Neural progenitor cell (in vitro differentiated cells): ENCODE results near the gene CYBC1. TPM values are rescaled to one million over a fixed set of nuclear protein-coding genes. Genes with fewer than 3 reads are reported as not detected.

Experiments
- DNase-seq: peaks from one replicate; pipeline ENCODE4 v3.0.0-alpha.2; 2016; ENCODE audit warnings: low spot score
- H2AFZ ChIP-seq: fragments of 200-600 bp; sonication (generic); replicated peaks from 2 replicates; pipeline ENCODE4 v1.6.1; 2016; ENCODE audit warnings: antibody characterized with exemption
- H3F3A ChIP-seq: fragments of 200-600 bp; sonication (generic); 2 replicates; pipeline ENCODE4 v1.6.1; 2016; ENCODE audit warnings: antibody characterized with exemption, low read depth
- H3K27ac ChIP-seq: fragments of 200-600 bp; sonication (generic); 2 replicates; pipeline ENCODE4 v1.5.1; 2016; ENCODE audit warnings: mild to moderate bottlenecking
- H3K27me3 ChIP-seq: fragments of 200-600 bp; sonication (generic); 2 replicates; pipeline ENCODE4 v1.6.1; 2016; ENCODE audit warnings: mild to moderate bottlenecking, moderate library complexity
- H3K36me3 ChIP-seq: fragments of 200-600 bp; sonication (generic); 2 replicates; pipeline ENCODE4 v1.5.1; 2016
- H3K4me1 ChIP-seq: fragments of 200-600 bp; sonication (generic); 2 replicates; pipeline ENCODE4 v1.6.1; 2016; ENCODE audit warnings: mixed run types
- H3K4me2 ChIP-seq: fragments of 200-600 bp; sonication (generic); 2 replicates; pipeline ENCODE4 v1.6.1; 2016
- H3K4me3 ChIP-seq: fragments of 200-600 bp; sonication (generic); 2 replicates; pipeline ENCODE4 v1.5.1; 2016
- H3K79me2 ChIP-seq: fragments of 200-600 bp; sonication (generic); 2 replicates; pipeline ENCODE4 v1.6.1; 2016; ENCODE audit warnings: low read depth
- H3K9ac ChIP-seq: fragments of 200-600 bp; sonication (generic); 2 replicates; pipeline ENCODE4 v1.6.1; 2016
- H3K9me3 ChIP-seq: fragments of 200-600 bp; sonication (generic); 2 replicates; pipeline ENCODE4 v1.5.1; 2016; ENCODE audit warnings: low read depth
- H4K20me1 ChIP-seq: fragments of 200-600 bp; sonication (generic); 2 replicates; pipeline ENCODE4 v1.6.1; 2016; ENCODE audit warnings: low read depth
- H3K27ac Mint-ChIP-seq: 3 replicates; pipeline ENCODE4 v1.8.0; 2021; ENCODE audit warnings: mixed read lengths
- H3K27me3 Mint-ChIP-seq: 2 replicates; pipeline ENCODE4 v1.8.0; 2022; ENCODE audit warnings: low read depth, mild to moderate bottlenecking, inconsistent platforms, moderate library complexity, mixed read lengths; ENCODE audit not compliant: insufficient read depth
- H3K36me3 Mint-ChIP-seq: 3 replicates; pipeline ENCODE4 v1.8.0; 2021; ENCODE audit warnings: mixed read lengths
- H3K4me1 Mint-ChIP-seq: 3 replicates; pipeline ENCODE4 v1.8.0; 2021; ENCODE audit warnings: mixed read lengths
- H3K4me3 Mint-ChIP-seq: 3 replicates; pipeline ENCODE4 v1.8.0; 2021; ENCODE audit warnings: mild to moderate bottlenecking, moderate library complexity, mixed read lengths
- H3K9me3 Mint-ChIP-seq: 3 replicates; pipeline ENCODE4 v1.8.0; 2020; ENCODE audit warnings: mixed read lengths
- EZH2 ChIP-seq: fragments of 200-600 bp; sonication (generic); IDR thresholded peaks from 2 replicates; pipeline ENCODE4 v1.6.1; 2017; ENCODE audit warnings: antibody characterized with exemption, mild to moderate bottlenecking, moderate library complexity
- EZH2phosphoT487 ChIP-seq: fragments of 200-600 bp; sonication (generic); IDR thresholded peaks from 2 replicates; pipeline ENCODE4 v1.6.1; 2017; ENCODE audit warnings: antibody characterized with exemption
- total RNA-seq: library from RNA; depleted of rRNA; stranded (reverse); fragments of >200 nt; gene quantifications from 2 replicates; pipeline ENCODE4 v1.2.3, GENCODE V29; 2015; ENCODE audit warnings: low replicate concordance
- TF ChIP-seq, protein P1 (sequence below): fragments of 200-600 bp; sonication (generic); IDR thresholded peaks from 2 replicates; pipeline ENCODE4 v1.5.1; 2017; ENCODE audit warnings: antibody characterized with exemption, mild to moderate bottlenecking

The CYBC1 gene
- total RNA-seq, 1 donor from 2014 or later = 75.1 TPM

DNA sequence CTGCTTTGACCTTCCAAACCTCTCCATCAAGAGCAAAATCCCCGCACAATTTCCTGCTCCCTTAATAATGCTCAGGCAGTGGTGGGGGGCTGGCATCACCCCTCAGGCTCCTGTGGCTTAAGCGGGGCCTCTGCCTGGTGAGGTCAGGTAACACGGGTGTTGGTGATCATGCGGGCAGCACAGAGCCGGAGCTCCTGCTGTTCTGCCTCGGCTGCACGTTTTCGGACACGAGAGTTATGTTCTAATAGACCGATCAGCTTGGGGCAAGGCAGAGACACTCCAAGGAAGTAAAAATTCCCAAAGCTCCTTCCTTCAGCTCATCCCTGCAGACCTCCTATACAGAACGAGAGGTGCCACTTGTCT lies 14.0 kb upstream of the CYBC1 start:
- no peak overlapping the region for H3K4me3 Mint-ChIP-seq
- H3K27ac Mint-ChIP-seq = no peak overlapping the region
- peaks cover 7% of the 10 kb centered on the region for H3K4me1 Mint-ChIP-seq
- H3K27me3 Mint-ChIP-seq = peaks cover 7% of the 10 kb centered on the region
- H3K4me2 ChIP-seq = no peak overlapping the region
- no peaks in the 10 kb centered on the region for H3F3A ChIP-seq
- H3K4me3 ChIP-seq = no peak overlapping the region
- no peak overlapping the region for H3K27ac ChIP-seq
- no peak overlapping the region for H3K9ac ChIP-seq
- H3K9me3 ChIP-seq = no peaks in the 10 kb centered on the region
- peaks cover 9% of the 10 kb centered on the region for H3K79me2 ChIP-seq
- peaks cover 2% of the 10 kb centered on the region for H3K4me1 ChIP-seq
- peaks cover 27% of the 10 kb centered on the region for H4K20me1 ChIP-seq
- TF ChIP-seq, protein P1, sequence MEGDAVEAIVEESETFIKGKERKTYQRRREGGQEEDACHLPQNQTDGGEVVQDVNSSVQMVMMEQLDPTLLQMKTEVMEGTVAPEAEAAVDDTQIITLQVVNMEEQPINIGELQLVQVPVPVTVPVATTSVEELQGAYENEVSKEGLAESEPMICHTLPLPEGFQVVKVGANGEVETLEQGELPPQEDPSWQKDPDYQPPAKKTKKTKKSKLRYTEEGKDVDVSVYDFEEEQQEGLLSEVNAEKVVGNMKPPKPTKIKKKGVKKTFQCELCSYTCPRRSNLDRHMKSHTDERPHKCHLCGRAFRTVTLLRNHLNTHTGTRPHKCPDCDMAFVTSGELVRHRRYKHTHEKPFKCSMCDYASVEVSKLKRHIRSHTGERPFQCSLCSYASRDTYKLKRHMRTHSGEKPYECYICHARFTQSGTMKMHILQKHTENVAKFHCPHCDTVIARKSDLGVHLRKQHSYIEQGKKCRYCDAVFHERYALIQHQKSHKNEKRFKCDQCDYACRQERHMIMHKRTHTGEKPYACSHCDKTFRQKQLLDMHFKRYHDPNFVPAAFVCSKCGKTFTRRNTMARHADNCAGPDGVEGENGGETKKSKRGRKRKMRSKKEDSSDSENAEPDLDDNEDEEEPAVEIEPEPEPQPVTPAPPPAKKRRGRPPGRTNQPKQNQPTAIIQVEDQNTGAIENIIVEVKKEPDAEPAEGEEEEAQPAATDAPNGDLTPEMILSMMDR = no peak
- TF ChIP-seq EZH2phosphoT487 (no peak), EZH2 (no peak)
- peaks cover 49% of the 10 kb centered on the region for H3K36me3 Mint-ChIP-seq
- H3K27me3 ChIP-seq = no peaks in the 10 kb centered on the region
- peaks cover 4% of the 10 kb centered on the region for H3K36me3 ChIP-seq
- no peaks in the 10 kb centered on the region for H3K9me3 Mint-ChIP-seq
- DNase-seq = no peak
- no peak overlapping the region for H2AFZ ChIP-seq

DNA sequence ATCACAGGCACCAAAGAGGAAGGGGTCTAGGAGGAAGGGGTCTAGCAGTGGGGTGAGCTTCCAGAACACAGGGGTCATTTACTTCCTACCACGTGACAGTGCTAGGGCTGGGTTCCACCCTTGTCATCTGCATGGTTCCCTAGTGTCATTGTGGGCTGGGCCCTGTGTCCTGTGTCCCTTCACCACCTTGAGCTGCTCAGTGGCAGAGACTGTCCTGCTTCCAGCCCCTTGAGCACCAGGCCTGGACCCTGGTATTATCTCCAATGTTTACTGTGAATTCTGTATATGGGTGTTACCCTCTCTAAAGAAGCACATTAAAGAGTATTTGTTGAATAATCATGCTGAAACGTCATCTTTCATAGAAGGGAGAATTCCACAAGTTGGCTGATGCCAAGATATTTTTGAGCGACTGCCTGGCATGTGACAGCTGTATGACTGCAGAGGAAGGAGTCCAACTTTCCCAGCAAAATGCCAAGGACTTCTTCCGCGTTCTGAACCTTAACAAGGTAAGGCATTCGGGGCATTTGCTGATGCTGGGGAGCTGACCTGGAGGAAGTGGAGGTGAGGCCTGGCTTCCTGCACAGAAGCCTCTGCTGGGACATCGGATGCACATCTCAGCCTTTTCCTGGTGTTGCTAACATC lies 13.5 kb upstream of the CYBC1 start:
- Histone ChIP-seq H3K4me3 (no peak overlapping the region), H3K79me2 (peaks cover 14% of the 10 kb centered on the region), H3K4me2 (no peak overlapping the region), H3K4me1 (peaks cover 4% of the 10 kb centered on the region), H3K27me3 (no peaks in the 10 kb centered on the region), H3K27ac (no peak overlapping the region), H3K9me3 (no peaks in the 10 kb centered on the region), H3K36me3 (peaks cover 4% of the 10 kb centered on the region), H2AFZ (no peak overlapping the region), H4K20me1 (peaks cover 32% of the 10 kb centered on the region), H3K9ac (no peak overlapping the region), H3F3A (no peaks in the 10 kb centered on the region)
- TF ChIP-seq EZH2phosphoT487 (no peak), EZH2 (no peak)
- TF ChIP-seq, protein P1 = no peak
- no peak overlapping the region for H3K4me3 Mint-ChIP-seq
- H3K4me1 Mint-ChIP-seq = peaks cover 9% of the 10 kb centered on the region
- H3K27me3 Mint-ChIP-seq = peaks cover 7% of the 10 kb centered on the region
- H3K36me3 Mint-ChIP-seq = peaks cover 46% of the 10 kb centered on the region
- H3K9me3 Mint-ChIP-seq = no peaks in the 10 kb centered on the region
- DNase-seq = no peak
- H3K27ac Mint-ChIP-seq = no peak overlapping the region

DNA sequence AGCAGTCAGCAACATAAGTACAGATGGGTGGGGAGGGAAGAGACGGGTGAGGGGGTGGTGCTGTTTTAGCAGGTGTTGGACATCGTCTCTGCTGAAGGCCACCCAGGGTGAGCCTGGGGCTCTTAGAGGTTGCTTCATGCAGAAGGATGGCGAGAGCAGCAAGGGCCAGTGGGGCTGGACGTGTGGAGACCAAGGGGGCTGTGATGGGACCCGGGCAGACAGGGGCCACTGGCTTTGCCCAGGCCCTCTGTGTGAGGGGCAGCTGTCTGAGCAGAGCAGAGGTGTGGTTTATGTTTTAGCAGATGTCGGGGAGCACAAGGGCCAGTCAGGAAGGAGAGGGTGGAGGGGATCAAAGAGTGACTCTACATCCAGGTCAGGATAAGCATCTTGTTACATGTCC lies 12.8 kb upstream of the CYBC1 start:
- Histone ChIP-seq H4K20me1 (peaks cover 30% of the 10 kb centered on the region), H3K4me1 (peaks cover 4% of the 10 kb centered on the region), H3K9ac (no peak overlapping the region), H3K9me3 (no peaks in the 10 kb centered on the region), H3K36me3 (peaks cover 2% of the 10 kb centered on the region), H3F3A (no peaks in the 10 kb centered on the region), H3K4me2 (no peak overlapping the region), H3K4me3 (no peak overlapping the region), H3K27me3 (no peaks in the 10 kb centered on the region), H2AFZ (no peak overlapping the region), H3K27ac (no peak overlapping the region), H3K79me2 (peaks cover 17% of the 10 kb centered on the region)
- H3K36me3 Mint-ChIP-seq = peaks cover 39% of the 10 kb centered on the region
- H3K27ac Mint-ChIP-seq = no peak overlapping the region
- no peak for TF ChIP-seq EZH2
- no peak for TF ChIP-seq EZH2phosphoT487
- TF ChIP-seq, protein P1 = no peak
- H3K27me3 Mint-ChIP-seq = peaks cover 7% of the 10 kb centered on the region
- H3K9me3 Mint-ChIP-seq = no peaks in the 10 kb centered on the region
- DNase-seq = no peak
- no peak overlapping the region for H3K4me3 Mint-ChIP-seq
- peaks cover 9% of the 10 kb centered on the region for H3K4me1 Mint-ChIP-seq
